Measurements from ENCODE around the gene ZMAT3. TPM values are rescaled to one million over a fixed set of nuclear protein-coding genes. Genes with fewer than 3 reads are reported as not detected.

The ZMAT3 gene
- polyA plus RNA-seq, 1 of the 3 experiments (the other 2 are of a cell fraction), result 11.9 TPM

- H3K4me2 ChIP-seq, result no peak overlapping the region
- 93% methylated on average over 4 of the region's 4 CpGs for WGBS (ENCODE audit: low lambda C conversion rate)
- POLR2A ChIA-PET, result no interaction called here
Measured at GRCh38 chr3:179021119-179021903, 50.3 kb downstream of the ZMAT3 start.

GRCh38 chr3:179020112-179020511 lies 51.5 kb downstream of the ZMAT3 start:
- H3K9me3 ChIP-seq, result no peaks in the 10 kb centered on the region
- DNase-seq, result no peak
- no peak overlapping the region for H3K4me3 ChIP-seq (ENCODE audit: low read depth in 2 of 2, low read length in 1 of 2)
- H3K27me3 ChIP-seq (ENCODE audit: insufficient read depth), result no peaks in the 10 kb centered on the region
- no peak overlapping the region for H3K4me2 ChIP-seq
- peaks cover 28 to 52% of the 10 kb centered on the region in 2 experiments for H3K36me3 ChIP-seq (replicated peaks in 1 of 2; ENCODE audit: control insufficient read depth in 1 of 2, insufficient read depth in 2 of 2, low read length in 1 of 2)
- no peak overlapping the region for H3K27ac ChIP-seq (ENCODE audit: low read depth in 2 of 2, low read length in 1 of 2)
- peaks cover 25% of the 10 kb centered on the region for H3F3A ChIP-seq (replicated peaks; ENCODE audit: insufficient read depth)
- CTCF ChIA-PET, result interaction anchor here (1.2 to 1.9 kb wide), 2 partner anchors 296 to 302 kb away, joined by 8 to 9 read pairs; no protein-coding TSS in a partner anchor
- POLR2A ChIA-PET, result no interaction called here
- WGBS (ENCODE audit: low lambda C conversion rate), result 94% methylated on average over 4 of the region's 4 CpGs
- no peaks in the 10 kb centered on the region for H3K9me2 ChIP-seq
- H4K20me1 ChIP-seq (ENCODE audit: insufficient read depth), result no peaks in the 10 kb centered on the region
- no peak overlapping the region for H3K9ac ChIP-seq
- peaks cover 3% of the 10 kb centered on the region; the same call in 1 of the 2 replicates for H3K79me2 ChIP-seq (ENCODE audit: insufficient read depth)
- peaks cover 0 to 8% of the 10 kb centered on the region in 2 experiments; a peak in 2 of 4 replicates for H3K4me1 ChIP-seq (ENCODE audit: control insufficient read depth in 1 of 2, insufficient read depth in 2 of 2, low read depth in 1 of 2, low read length in 1 of 2)
- no peak overlapping the region for H2AFZ ChIP-seq (ENCODE audit: low read depth)
- TF ChIP-seq USF1 (IDR thresholded peaks at IDR 0.05; ENCODE audit: borderline replicate concordance, low read depth), result no peak
- TF ChIP-seq JUND (IDR thresholded peaks at IDR 0.05), result no peak
- TF ChIP-seq RFX5 (IDR thresholded peaks at IDR 0.05; ENCODE audit: low read length), result no peak
- TF ChIP-seq FOXJ3 (CRISPR knock-in tag; IDR thresholded peaks at IDR 0.05), result no peak
- no peak for TF ChIP-seq FOSL2 (IDR thresholded peaks at IDR 0.05; ENCODE audit: borderline replicate concordance, low read depth)
- TF ChIP-seq EP300 (IDR thresholded peaks at IDR 0.05; ENCODE audit: borderline replicate concordance in 1 of 2, low read depth in 1 of 2, low read length in 1 of 2), result no peak
- TF ChIP-seq REST (IDR thresholded peaks at IDR 0.05; ENCODE audit: low read depth, low read length), result no peak
- TF ChIP-seq FOXM1 (IDR thresholded peaks at IDR 0.05; ENCODE audit: low read depth), result no peak
- TF ChIP-seq TCF12 (IDR thresholded peaks at IDR 0.05), result no peak
- TF ChIP-seq MAX (IDR thresholded peaks at IDR 0.05; ENCODE audit: low read depth), result no peak
- TF ChIP-seq SMC3 (IDR thresholded peaks at IDR 0.05; ENCODE audit: low read depth, low read length), result no peak
- TF ChIP-seq GABPA (IDR thresholded peaks at IDR 0.05; ENCODE audit: low read depth), result no peak
- TF ChIP-seq RCOR1 (IDR thresholded peaks at IDR 0.05; ENCODE audit: low read length), result no peak
- TF ChIP-seq YY1 (IDR thresholded peaks at IDR 0.05; ENCODE audit: low read depth), result no peak

More at GRCh38 chr3:179021119-179021903, 50.3 kb downstream of the ZMAT3 start:
- H3K36me3 ChIP-seq (replicated peaks in 1 of 2; ENCODE audit: control insufficient read depth in 1 of 2, insufficient read depth in 2 of 2, low read length in 1 of 2), result peaks cover 39 to 59% of the 10 kb centered on the region in 2 experiments
- no peak for TF ChIP-seq RAD21 (IDR thresholded peaks at IDR 0.05; ENCODE audit: low read length)
- TF ChIP-seq TCF12 (IDR thresholded peaks at IDR 0.05), result no peak
- TF ChIP-seq JUND (IDR thresholded peaks at IDR 0.05), result no peak
- TF ChIP-seq NRF1 (IDR thresholded peaks at IDR 0.05; ENCODE audit: low read depth, low read length), result no peak
- no peak for TF ChIP-seq ELF1 (IDR thresholded peaks at IDR 0.05)
- TF ChIP-seq MAX (IDR thresholded peaks at IDR 0.05; ENCODE audit: low read depth), result no peak
- no peak for TF ChIP-seq RXRA (IDR thresholded peaks at IDR 0.05; ENCODE audit: borderline replicate concordance, low read depth)
- TF ChIP-seq ZBTB33 (IDR thresholded peaks at IDR 0.05; ENCODE audit: borderline replicate concordance, low read depth), result no peak
- no peak overlapping the region for H2AFZ ChIP-seq (ENCODE audit: low read depth)
- H3K27ac ChIP-seq (ENCODE audit: low read depth in 2 of 2, low read length in 1 of 2), result no peak overlapping the region
- no peak for DNase-seq
- H3K79me2 ChIP-seq (ENCODE audit: insufficient read depth), result peaks cover 3% of the 10 kb centered on the region; the same call in 1 of the 2 replicates
- CTCF ChIA-PET, result interaction anchor here (1.9 kb wide), 1 partner anchor 294 kb away, joined by 9 read pairs; no protein-coding TSS in a partner anchor
- no peak overlapping the region for H3K4me3 ChIP-seq (ENCODE audit: low read depth in 2 of 2, low read length in 1 of 2)
- no peak overlapping the region for H3K9ac ChIP-seq
- H3F3A ChIP-seq (replicated peaks; ENCODE audit: insufficient read depth), result peaks cover 14% of the 10 kb centered on the region
- peaks cover 0 to 8% of the 10 kb centered on the region in 2 experiments; a peak in 2 of 4 replicates for H3K4me1 ChIP-seq (ENCODE audit: control insufficient read depth in 1 of 2, insufficient read depth in 2 of 2, low read depth in 1 of 2, low read length in 1 of 2)
- H3K27me3 ChIP-seq (ENCODE audit: insufficient read depth), result no peaks in the 10 kb centered on the region
- no peaks in the 10 kb centered on the region for H3K9me3 ChIP-seq
- H3K9me2 ChIP-seq, result no peaks in the 10 kb centered on the region
- H4K20me1 ChIP-seq (ENCODE audit: insufficient read depth), result no peaks in the 10 kb centered on the region

All from SK-N-SH (cell line).